Measurements from ENCODE around the gene COL1A2. TPM values are rescaled to one million over a fixed set of nuclear protein-coding genes. Genes with fewer than 3 reads are reported as not detected.

Gene COL1A2
- polyA plus RNA-seq, 3 donors: 531 to 822 (median 595) TPM

DNA sequence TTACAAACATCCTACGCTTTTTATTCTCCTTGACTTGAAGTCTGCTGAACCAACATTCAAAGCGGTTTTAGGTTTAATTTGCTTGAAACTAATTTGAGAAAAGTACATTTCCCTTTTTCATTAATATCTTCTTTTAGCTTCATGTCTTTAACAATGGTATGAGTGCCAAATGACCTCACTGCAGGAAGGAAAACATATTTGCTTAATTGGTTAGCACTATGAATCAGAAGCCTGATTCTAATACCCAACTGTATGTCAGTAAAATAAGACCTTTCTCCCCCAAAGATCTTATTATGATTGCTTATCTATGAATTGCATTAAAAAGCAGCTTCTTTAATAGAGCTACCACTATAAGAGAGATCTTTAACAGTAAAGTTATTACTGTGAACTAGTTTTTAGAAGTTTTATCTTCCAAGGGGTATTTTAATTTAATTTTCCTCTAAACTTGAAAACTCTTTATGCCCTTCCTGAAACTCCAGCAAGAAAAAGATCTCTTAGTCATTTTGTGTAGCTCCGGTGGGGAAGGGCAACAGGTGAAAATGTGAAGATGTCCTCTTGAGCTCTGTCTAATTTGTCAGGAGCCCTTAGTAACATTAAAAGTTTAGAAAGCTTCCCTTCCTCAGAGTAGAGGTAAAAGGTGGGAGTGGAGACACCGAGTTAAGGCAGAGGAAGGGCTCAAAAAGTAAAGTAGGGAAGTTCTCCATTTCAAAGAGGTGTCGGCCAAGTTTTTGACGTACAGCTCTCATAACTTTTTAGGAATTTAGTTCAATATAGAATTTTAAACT is 6.1 kb downstream of the COL1A2 start:
- no peak for DNase-seq

GRCh38 chr7:94401428-94401814 is 6.7 kb downstream of the COL1A2 start:
- no peak for DNase-seq

DNA sequence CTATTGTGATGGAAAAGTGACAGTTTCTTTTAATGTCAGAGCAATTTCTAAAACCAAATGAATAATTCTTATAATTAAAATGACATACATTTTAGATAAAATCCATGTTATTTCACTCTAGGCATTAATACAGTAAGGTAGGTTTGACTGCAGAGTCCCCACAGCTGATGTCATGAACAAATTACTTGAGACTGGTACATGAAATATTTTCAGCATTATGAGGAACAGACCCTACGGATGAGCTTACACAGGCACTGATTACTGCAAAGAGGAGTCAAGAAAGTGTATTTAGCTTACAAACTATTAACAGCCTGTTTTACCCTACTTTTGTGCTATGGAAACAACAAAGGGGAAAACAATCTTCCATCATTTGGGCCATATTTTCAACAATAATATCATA is 8.9 kb downstream of the COL1A2 start:
- DNase-seq: no peak

GRCh38 chr7:94405506-94405905 is 10.8 kb downstream of the COL1A2 start:
- no peak for DNase-seq

GRCh38 chr7:94406696-94407095 is 12.0 kb downstream of the COL1A2 start:
- DNase-seq: no peak

- DNase-seq: no peak
Observed at GRCh38 chr7:94409200-94409948, 14.7 kb downstream of the COL1A2 start.

GRCh38 chr7:94410413-94411187 is 15.9 kb downstream of the COL1A2 start:
- no peak for DNase-seq

GRCh38 chr7:94411188-94411466 is 16.4 kb downstream of the COL1A2 start:
- no peak for DNase-seq

DNA sequence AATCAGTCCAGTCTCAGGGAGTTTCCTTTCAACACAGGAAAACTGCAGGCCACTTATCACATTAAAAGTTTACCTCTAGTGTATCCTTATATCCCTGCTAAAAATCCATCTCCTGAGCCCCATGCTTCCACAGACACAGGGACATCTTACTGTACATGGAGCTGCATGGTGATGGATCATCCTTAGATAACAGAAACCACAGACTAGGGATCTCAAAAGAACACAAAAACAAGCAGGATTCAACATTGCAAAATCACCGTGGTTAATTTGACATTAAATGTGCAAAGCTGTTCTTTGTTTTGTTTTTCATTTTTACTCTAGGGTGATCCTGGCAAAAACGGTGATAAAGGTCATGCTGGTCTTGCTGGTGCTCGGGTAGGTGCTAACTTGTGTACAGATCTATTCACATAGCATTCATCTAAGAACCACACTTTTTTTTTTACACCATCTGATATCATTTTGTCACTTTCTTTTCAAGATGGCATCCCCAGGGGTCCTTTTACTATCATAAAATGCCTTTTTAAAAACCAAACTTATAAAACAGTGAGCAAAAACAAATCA is 18.1 kb downstream of the COL1A2 start:
- DNase-seq: no peak

- no peak for DNase-seq
Observed at GRCh38 chr7:94414481-94414880, 19.8 kb downstream of the COL1A2 start.

GRCh38 chr7:94414980-94415379 is 20.3 kb downstream of the COL1A2 start:
- DNase-seq: no peak

- no peak for DNase-seq
Observed at GRCh38 chr7:94417306-94417705, 22.6 kb downstream of the COL1A2 start.

DNA sequence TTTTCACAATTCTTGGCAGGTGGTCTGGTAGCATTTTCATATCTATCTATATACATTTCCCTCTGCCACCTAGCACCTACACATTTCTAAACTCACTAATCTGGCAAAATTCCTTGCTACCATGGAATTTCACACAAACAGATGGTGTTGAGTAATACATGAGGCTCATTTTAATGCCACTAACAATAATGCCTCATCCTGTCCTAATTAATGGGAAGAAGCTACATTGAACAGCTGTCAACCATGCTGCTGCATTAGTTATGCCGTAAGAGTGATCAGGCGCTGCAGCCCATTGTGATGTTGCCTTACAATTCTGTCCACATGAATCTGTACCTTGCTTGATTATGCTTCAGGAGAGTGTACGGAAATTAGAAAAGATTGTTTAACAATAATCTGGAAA is 23.2 kb downstream of the COL1A2 start:
- no peak for DNase-seq

DNA sequence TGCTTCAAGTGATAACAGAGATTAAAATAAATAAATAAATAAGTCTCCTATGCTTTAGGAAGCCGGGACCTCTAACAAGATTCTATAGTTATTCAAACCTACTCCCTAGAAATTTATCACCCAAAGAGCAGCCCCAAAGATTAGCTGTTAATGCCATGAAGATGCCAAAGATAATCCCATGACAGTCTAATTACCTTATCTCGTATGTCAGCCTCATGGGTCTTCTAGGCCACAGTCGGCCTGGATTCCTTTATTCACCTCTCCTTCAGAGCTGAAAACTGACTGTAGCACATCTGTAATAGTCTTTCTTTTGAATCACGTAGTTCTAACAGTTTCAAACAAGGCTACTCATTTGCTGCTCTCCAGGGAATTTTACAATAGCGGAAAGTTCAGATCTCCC is 24.2 kb downstream of the COL1A2 start:
- DNase-seq: no peak

- DNase-seq: no peak
Observed at GRCh38 chr7:94420328-94420727, 25.6 kb downstream of the COL1A2 start.

GRCh38 chr7:94421681-94422080 is 27.0 kb downstream of the COL1A2 start:
- no peak for DNase-seq

GRCh38 chr7:94422136-94422535 is 27.4 kb downstream of the COL1A2 start:
- no peak for DNase-seq

DNA sequence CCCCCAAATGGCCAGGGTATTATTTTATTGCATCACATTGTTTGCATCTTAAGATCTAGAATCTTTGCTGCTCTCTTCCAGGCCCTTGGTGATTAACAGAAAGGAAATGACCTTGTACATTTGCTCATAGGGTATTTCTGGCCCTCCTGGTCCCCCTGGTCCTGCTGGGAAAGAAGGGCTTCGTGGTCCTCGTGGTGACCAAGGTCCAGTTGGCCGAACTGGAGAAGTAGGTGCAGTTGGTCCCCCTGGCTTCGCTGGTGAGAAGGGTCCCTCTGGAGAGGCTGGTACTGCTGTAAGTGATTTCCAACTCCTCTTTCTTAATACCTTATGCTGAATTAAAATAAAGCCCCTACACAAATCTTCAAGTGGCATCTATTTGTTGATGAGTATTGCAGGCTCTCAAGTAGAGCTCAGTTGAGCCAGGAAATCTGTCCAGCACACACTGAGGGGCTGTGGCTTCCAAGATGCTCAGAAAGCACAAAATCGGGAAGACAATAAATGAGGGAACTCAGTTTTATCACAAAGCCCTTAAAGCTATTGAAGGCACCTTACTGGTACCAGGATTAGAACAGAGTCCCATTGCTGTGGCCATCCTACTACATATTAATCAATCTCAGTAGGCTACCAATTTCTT is 28.2 kb downstream of the COL1A2 start:
- no peak for DNase-seq

DNA sequence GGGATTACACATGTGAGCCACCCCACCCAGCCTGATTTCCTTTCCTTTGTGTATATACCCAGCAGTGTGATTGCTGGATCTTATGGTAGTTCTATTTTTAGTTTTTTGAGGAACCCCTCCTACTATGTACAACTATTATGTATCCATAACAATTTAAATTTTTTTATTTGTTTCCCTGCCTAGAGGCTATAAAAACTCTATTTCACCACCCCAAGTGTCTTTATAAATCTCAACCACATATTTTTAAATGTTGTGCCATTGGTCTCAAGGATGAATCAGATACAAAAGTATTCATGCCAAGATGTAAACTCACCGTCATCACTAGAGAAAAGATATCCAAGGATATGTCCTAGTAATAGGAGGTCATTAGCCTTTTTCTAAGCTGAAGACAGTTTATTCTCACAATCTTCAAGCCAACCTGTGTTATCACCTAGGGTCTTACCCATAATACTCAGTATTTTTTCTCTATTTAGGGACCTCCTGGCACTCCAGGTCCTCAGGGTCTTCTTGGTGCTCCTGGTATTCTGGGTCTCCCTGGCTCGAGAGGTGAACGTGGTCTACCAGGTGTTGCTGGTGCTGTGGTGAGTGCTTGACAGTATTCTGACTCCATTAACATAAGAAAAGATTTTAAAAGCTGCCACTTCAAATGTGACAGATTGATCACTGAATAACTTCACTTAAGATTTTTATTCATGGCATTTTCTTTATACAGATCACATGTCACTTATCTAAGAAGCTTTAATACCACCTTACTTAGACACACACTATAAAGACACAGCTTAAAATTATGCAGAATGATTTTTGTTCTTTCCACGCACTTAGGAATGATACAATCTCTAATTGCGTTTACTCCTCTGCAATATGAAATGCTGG is 29.4 kb downstream of the COL1A2 start:
- DNase-seq: no peak

DNA sequence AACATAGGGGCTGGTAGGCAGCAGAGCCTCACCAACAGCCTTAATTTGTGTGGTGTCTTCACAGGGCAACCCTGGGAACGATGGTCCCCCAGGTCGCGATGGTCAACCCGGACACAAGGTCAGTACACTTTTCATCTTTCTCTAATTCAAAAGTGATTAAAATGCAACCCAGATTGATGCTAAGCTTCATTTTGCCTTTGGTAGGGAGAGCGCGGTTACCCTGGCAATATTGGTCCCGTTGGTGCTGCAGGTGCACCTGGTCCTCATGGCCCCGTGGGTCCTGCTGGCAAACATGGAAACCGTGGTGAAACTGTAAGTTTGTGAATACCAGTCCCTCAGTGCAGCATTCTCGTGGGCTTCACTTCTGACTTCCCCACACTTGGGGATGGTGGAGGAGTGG is 30.9 kb downstream of the COL1A2 start:
- no peak for DNase-seq
